A549 (cell line): ENCODE data around the gene BCAS1. TPM values are rescaled to one million over a fixed set of nuclear protein-coding genes. Genes with fewer than 3 reads are reported as not detected.

Experiments
- ATAC-seq, 2 experiments: fragments of 200-7000 bp in 1 of 2; fragments of >200 bp in 1 of 2; cut with Nextera tagmentation in 1 of 2; cut with Tn5 transposase in 1 of 2; 3 replicates each; pipeline versions ENCODE4 v1.8.0 to v1.9.1; 2018 to 2020; ENCODE audit warnings: mild to moderate bottlenecking in 1 of 2, moderate library complexity in 1 of 2
- CTCF ChIA-PET: fragments of 300-600 bp; sonication (Branson Sonifier 250); formaldehyde crosslinking; extraction: SDS; loops from one replicate; lab custom pipeline; 2021; ENCODE audit warnings: antibody characterized with exemption, inconsistent platforms; lab: Yijun Ruan, JAX
- POLR2A ChIA-PET: fragments of 350-600 bp; formaldehyde crosslinking; extraction: SDS; loops from one replicate; lab custom pipeline; 2021; ENCODE audit warnings: antibody characterized with exemption, inconsistent platforms; lab: Yijun Ruan, JAX
- DNase-seq, 2 experiments: peaks; one replicate each; pipeline versions ENCODE4 v3.0.0 to v3.0.0-alpha.2; 2011 to 2016; ENCODE audit warnings: low read depth in 1 of 2, low spot score in 1 of 2
- FAIRE-seq: peaks from 2 replicates; lab custom pipeline; 2011; peaks lifted over from hg19 to GRCh38; lab: Jason Lieb, UNC
- H3K27ac ChIP-seq, 2 experiments: fragments of >200 bp; sonication (Bioruptor Twin); formaldehyde crosslinking; 3 replicates each; pipeline ENCODE4 v1.5.1; 2016 to 2017
- H3K4me1 ChIP-seq: fragments of >200 bp; sonication (Bioruptor Twin); formaldehyde crosslinking; 3 replicates; pipeline ENCODE4 v1.6.1; 2016
- H3K4me2 ChIP-seq: fragments of >200 bp; sonication (Bioruptor Twin); formaldehyde crosslinking; 3 replicates; pipeline ENCODE4 v1.6.1; 2016
- H3K4me3 ChIP-seq: fragments of >200 bp; sonication (Bioruptor Twin); formaldehyde crosslinking; 3 replicates; pipeline ENCODE4 v1.5.1; 2016
- H3K9me3 ChIP-seq: fragments of >200 bp; sonication (Bioruptor Twin); formaldehyde crosslinking; 3 replicates; pipeline ENCODE4 v1.6.1; 2016
- BHLHE40 ChIP-seq: IDR thresholded peaks from 2 replicates; pipeline ENCODE4 v1.6.1; 2012; ENCODE audit warnings: low read depth, low read length, inconsistent platforms
- CBX8 ChIP-seq: fragments of 200-600 bp; sonication (generic); IDR thresholded peaks from 2 replicates; pipeline ENCODE4 v1.6.1; 2016
- CHD2 ChIP-seq: fragments of 150-350 bp; IDR thresholded peaks from 2 replicates; pipeline ENCODE4 v1.6.1; 2014; ENCODE audit warnings: low read length; ENCODE audit not compliant: partially characterized antibody
- EHF ChIP-seq: fragments of 250-450 bp; sonication (Bioruptor Pico); IDR thresholded peaks from 2 replicates; pipeline ENCODE4 v1.5.0; 2020; ENCODE audit warnings: mild to moderate bottlenecking
- EHMT2 ChIP-seq: fragments of 200-600 bp; sonication (generic); IDR thresholded peaks from 2 replicates; pipeline ENCODE4 v1.6.1; 2016; ENCODE audit warnings: antibody characterized with exemption, low read depth, mild to moderate bottlenecking, moderate library complexity
- EP300 ChIP-seq, 2 experiments: fragments of >200 bp; sonication (Bioruptor Twin); formaldehyde crosslinking; IDR thresholded peaks; 2 replicates in 1 of 2; 3 replicates in 1 of 2; pipeline ENCODE4 v1.6.1; 2016 to 2017
- FOSB ChIP-seq: fragments of 250-450 bp; sonication (Bioruptor Pico); IDR thresholded peaks from 2 replicates; pipeline ENCODE4 v1.5.0; 2020; ENCODE audit warnings: mild to moderate bottlenecking, moderate library complexity
- FOXS1 ChIP-seq: fragments of 250-450 bp; sonication (Bioruptor Pico); IDR thresholded peaks from 2 replicates; pipeline ENCODE4 v1.5.0; 2020; ENCODE audit warnings: mild to moderate bottlenecking, moderate library complexity
- GATA3 ChIP-seq: IDR thresholded peaks from 2 replicates; pipeline ENCODE4 v1.6.1; 2012; ENCODE audit warnings: borderline replicate concordance
- HEYL ChIP-seq: fragments of 250-450 bp; sonication (Bioruptor Pico); IDR thresholded peaks from 2 replicates; pipeline ENCODE4 v1.8.0; 2021; ENCODE audit warnings: mild to moderate bottlenecking, moderate library complexity
- HOXB13 ChIP-seq: fragments of 250-450 bp; sonication (Bioruptor Pico); IDR thresholded peaks from 2 replicates; pipeline ENCODE4 v1.5.0; 2020; ENCODE audit warnings: low read depth, mild to moderate bottlenecking, moderate library complexity
- KDM1A ChIP-seq: fragments of 200-600 bp; sonication (generic); IDR thresholded peaks from 2 replicates; pipeline ENCODE4 v1.6.1; 2016; ENCODE audit warnings: low read depth, mild to moderate bottlenecking
- MAFK ChIP-seq: fragments of 450-650 bp; IDR thresholded peaks from 2 replicates; pipeline ENCODE4 v1.6.1; 2014; ENCODE audit not compliant: partially characterized antibody
- NFE2L2 ChIP-seq: fragments of 150-350 bp; conservative IDR thresholded peaks from 2 replicates; pipeline ENCODE4 v1.6.1; 2014; ENCODE audit warnings: low read length
- NPAS2 ChIP-seq: fragments of 250-450 bp; sonication (Bioruptor Pico); IDR thresholded peaks from 2 replicates; pipeline ENCODE4 v1.8.0; 2022; ENCODE audit warnings: mild to moderate bottlenecking, moderate library complexity, borderline replicate concordance
- NR3C1 ChIP-seq: fragments of >200 bp; sonication (Bioruptor Twin); formaldehyde crosslinking; IDR thresholded peaks from 3 replicates; pipeline ENCODE4 v1.6.1; 2017
- POLR2A ChIP-seq: IDR thresholded peaks from 2 replicates; pipeline ENCODE4 v1.6.1; 2012; ENCODE audit warnings: mild to moderate bottlenecking, low read length
- RARB ChIP-seq: fragments of 250-450 bp; sonication (Bioruptor Pico); IDR thresholded peaks from 2 replicates; pipeline ENCODE4 v1.8.0; 2021; ENCODE audit warnings: mild to moderate bottlenecking, moderate library complexity
- RCOR1 ChIP-seq: fragments of 150-350 bp; IDR thresholded peaks from 2 replicates; pipeline ENCODE4 v1.6.1; 2014; ENCODE audit warnings: antibody characterized with exemption, low read length, low read depth
- RNF2 ChIP-seq: fragments of 200-600 bp; sonication (generic); IDR thresholded peaks from 2 replicates; pipeline ENCODE4 v1.6.1; 2016; ENCODE audit warnings: low read depth, mild to moderate bottlenecking, antibody characterized with exemption, moderate library complexity, borderline replicate concordance
- SMC3 ChIP-seq: fragments of >200 bp; sonication (Bioruptor Twin); formaldehyde crosslinking; IDR thresholded peaks from 3 replicates; pipeline ENCODE4 v1.6.1; 2018; ENCODE audit warnings: inconsistent platforms
- SREBF2 ChIP-seq: fragments of 450-650 bp; IDR thresholded peaks from 2 replicates; pipeline ENCODE4 v1.6.1; 2014; ENCODE audit warnings: mild to moderate bottlenecking, moderate library complexity
- TP53 ChIP-seq: fragments of 250-450 bp; sonication (Bioruptor Pico); IDR thresholded peaks from 2 replicates; pipeline ENCODE4 v1.5.0; 2021; ENCODE audit warnings: mild to moderate bottlenecking, moderate library complexity
- ZFP36 ChIP-seq: fragments of 450-650 bp; IDR thresholded peaks from 2 replicates; pipeline ENCODE4 v1.6.1; 2014; ENCODE audit warnings: borderline replicate concordance; ENCODE audit not compliant: partially characterized antibody
- ZSCAN20 ChIP-seq: fragments of 250-450 bp; sonication (Bioruptor Pico); IDR thresholded peaks from 2 replicates; pipeline ENCODE4 v1.8.0; 2022; ENCODE audit warnings: mild to moderate bottlenecking, moderate library complexity
- WGBS: methylation state at CpG from one replicate; pipeline ENCODE4 v1.1.6; 2017; ENCODE audit errors: missing lambda C conversion rate; 5-methylcytosine and 5-hydroxymethylcytosine counted together
- polyA plus RNA-seq, 4 experiments: library from polyadenylated mRNA; depleted of rRNA in 3 of 4; stranded (reverse); fragments of >200 nt; fragmentation: RNase III in 1 of 4; extraction: RNeasy Plus Mini Kit Qiagen cat#74134 plus additional on column Dnase treatment in 1 of 4; gene quantifications; 2 replicates in 3 of 4; 3 replicates in 1 of 4; pipeline ENCODE4 v1.2.3, GENCODE V29; 2011 to 2017
- TF ChIP-seq, protein P1 (sequence below): IDR thresholded peaks from 2 replicates; pipeline ENCODE4 v1.6.1; 2012

The BCAS1 gene
- polyA plus RNA-seq, 2 of the 4 experiments (the other 2 are of a cell fraction) = 1.4 to 3.9 TPM

DNA sequence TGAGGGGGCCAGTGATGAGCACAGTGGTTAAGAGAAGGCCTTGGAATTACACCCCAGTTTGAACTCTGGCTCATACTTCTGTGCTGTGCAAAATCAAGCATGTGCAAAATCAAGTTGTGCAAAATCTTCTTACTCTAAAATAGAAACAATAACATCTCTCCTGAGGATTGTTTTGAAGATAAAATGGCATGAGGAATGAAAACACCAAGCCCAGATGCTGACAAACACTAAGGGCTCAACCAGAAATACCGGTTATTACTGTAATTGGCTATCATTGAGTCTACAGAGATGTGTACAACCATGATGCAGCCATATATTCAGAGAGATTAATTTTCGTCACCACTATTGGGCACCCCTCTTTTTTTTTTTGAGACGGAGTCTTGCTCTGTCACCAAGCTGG is 5.9 kb upstream of the BCAS1 start:
- FAIRE-seq = no peak
- Histone ChIP-seq H3K4me2 (no peak overlapping the region), H3K4me3 (no peak overlapping the region)
- TF ChIP-seq BHLHE40 = no peak
- TF ChIP-seq TP53 (CRISPR knock-in tag) = no peak
- TF ChIP-seq SREBF2 = no peak
- TF ChIP-seq, all 56 proteins: peak for 0
- Histone ChIP-seq H3K4me1 (no peaks in the 10 kb centered on the region), H3K9me3 (no peaks in the 10 kb centered on the region), H3K27ac (no peak overlapping the region)
- ChIA-PET CTCF (interaction anchor here (0.7 to 2.3 kb wide), 3 partner anchors 10 to 136 kb away, joined by 3 to 15 read pairs (median 6); no protein-coding TSS in a partner anchor), POLR2A (no interaction called here)
- no peak for DNase-seq
- no peak for ATAC-seq
- 90% methylated on average over 3 of the region's 3 CpGs for WGBS

DNA sequence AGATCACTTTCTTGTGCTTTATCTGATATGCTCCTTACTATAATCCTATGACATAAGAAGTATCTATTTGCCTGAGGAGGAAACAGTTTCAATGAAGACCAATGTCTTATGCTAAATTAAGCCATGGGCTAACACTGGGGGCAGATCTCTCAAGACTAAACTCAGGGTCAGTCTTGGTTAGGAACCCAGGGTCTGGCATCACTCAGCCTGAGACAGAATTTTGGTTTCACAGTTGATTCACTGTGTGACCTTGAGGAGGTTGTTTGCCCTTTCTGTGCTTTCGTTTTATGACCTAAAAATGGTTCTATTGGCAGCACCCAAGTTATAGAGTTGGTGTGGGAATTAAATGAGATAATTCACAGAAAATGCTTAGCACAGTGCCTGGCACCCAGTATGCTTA is 4.9 kb upstream of the BCAS1 start:
- no peak for FAIRE-seq
- no peaks in the 10 kb centered on the region for H3K9me3 ChIP-seq
- no peak overlapping the region for H3K4me3 ChIP-seq
- no peak overlapping the region for H3K27ac ChIP-seq
- no peak for DNase-seq
- ChIA-PET CTCF (interaction anchor here (2.0 kb wide), 1 partner anchor 13 kb away, joined by 10 read pairs; no protein-coding TSS in a partner anchor), POLR2A (no interaction called here)
- TF ChIP-seq CBX8 (no peak), NFE2L2 (no peak), ZSCAN20 (CRISPR knock-in tag) (no peak), POLR2A (no peak), SMC3 (no peak), ZFP36 (no peak), RARB (CRISPR knock-in tag) (no peak), HEYL (CRISPR knock-in tag) (no peak), MAFK (no peak), RNF2 (no peak), GATA3 (no peak)
- TF ChIP-seq, protein P1, sequence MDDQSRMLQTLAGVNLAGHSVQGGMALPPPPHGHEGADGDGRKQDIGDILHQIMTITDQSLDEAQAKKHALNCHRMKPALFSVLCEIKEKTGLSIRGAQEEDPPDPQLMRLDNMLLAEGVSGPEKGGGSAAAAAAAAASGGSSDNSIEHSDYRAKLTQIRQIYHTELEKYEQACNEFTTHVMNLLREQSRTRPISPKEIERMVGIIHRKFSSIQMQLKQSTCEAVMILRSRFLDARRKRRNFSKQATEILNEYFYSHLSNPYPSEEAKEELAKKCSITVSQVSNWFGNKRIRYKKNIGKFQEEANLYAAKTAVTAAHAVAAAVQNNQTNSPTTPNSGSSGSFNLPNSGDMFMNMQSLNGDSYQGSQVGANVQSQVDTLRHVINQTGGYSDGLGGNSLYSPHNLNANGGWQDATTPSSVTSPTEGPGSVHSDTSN = no peak
- peaks cover 4% of the 10 kb centered on the region for H3K4me1 ChIP-seq
- H3K4me2 ChIP-seq = no peak overlapping the region
- ATAC-seq = no peak
- 63% methylated on average over 1 of the region's 1 CpG for WGBS

DNA sequence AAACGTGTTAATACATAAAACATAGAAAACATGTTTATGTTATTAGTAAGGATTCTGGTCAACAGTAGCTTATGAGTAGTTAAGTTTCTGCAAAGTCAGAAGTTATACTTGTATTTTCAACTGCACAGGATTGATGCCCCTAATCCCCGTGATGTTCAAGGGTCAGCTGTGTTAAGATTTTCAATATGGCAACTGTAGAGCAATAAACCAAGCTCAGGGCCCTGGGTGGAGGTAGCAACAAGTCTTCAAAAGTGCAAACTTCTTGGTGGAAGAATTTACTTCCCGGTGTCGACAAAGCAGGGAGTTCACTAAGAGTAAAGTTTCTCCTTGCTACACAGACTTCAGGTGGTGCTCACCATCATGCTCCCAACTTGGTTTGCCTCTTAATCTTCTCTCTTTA is 4.1 kb upstream of the BCAS1 start:
- CTCF ChIA-PET = interaction anchor here (2.0 kb wide), 1 partner anchor 12 kb away, joined by 10 read pairs; no protein-coding TSS in a partner anchor
- no peak overlapping the region for H3K27ac ChIP-seq
- no peak for TF ChIP-seq HOXB13 (CRISPR knock-in tag)
- TF ChIP-seq KDM1A = no peak
- no peak for TF ChIP-seq CHD2
- no peak for TF ChIP-seq EP300 (IDR thresholded peaks at IDR 0.05)
- TF ChIP-seq FOXS1 (CRISPR knock-in tag) = no peak
- no peak for TF ChIP-seq FOSB (CRISPR knock-in tag)
- no peak for TF ChIP-seq RCOR1
- no peak for TF ChIP-seq SMC3
- TF ChIP-seq NR3C1 = no peak
- no peak for TF ChIP-seq NPAS2 (CRISPR knock-in tag)
- TF ChIP-seq EHF (CRISPR knock-in tag) = no peak
- no peak for TF ChIP-seq EHMT2
- TF ChIP-seq ZFP36 = no peak
- no peak for TF ChIP-seq POLR2A
- TF ChIP-seq, all 56 proteins: peak for 0
- Histone ChIP-seq H3K9me3 (no peaks in the 10 kb centered on the region), H3K4me1 (peaks cover 12% of the 10 kb centered on the region), H3K4me2 (no peak overlapping the region), H3K4me3 (no peak overlapping the region)
- WGBS = 72% methylated on average over 4 of the region's 4 CpGs
- POLR2A ChIA-PET = no interaction called here
- DNase-seq (no peak), ATAC-seq (no peak), FAIRE-seq (no peak)
